Stimulated activated CD4-positive, alpha-beta T cell treated with anti-CD3 and anti-CD28 coated beads, Interleukin-12 subunit alpha, Interleukin-12 subunit beta, amount 100 ng/mL, for 48 hours (primary cell): ENCODE data around the gene ABCC3.
"Not testable (repeated sequence)": the region's sequence is repeated elsewhere in the genome, so short reads cannot be mapped to it uniquely, and the experiment has no call there.

Experiments
- DNase-seq, 3 donors: peaks; one replicate each; pipeline ENCODE4 v3.0.0-alpha.2; 2020; ENCODE audit warnings: low read depth in 2 of 3, low spot score in 1 of 3

ABCC3 gene

GRCh38 chr17:50663812-50664374, 29.2 kb downstream of the ABCC3 start:
- DNase-seq: no peak

- no peak for DNase-seq
These were observed 30.2 kb downstream of the ABCC3 start for GRCh38 chr17:50664788-50665458.

- no peak for DNase-seq
These were observed 31.2 kb downstream of the ABCC3 start for GRCh38 chr17:50665838-50666237.

- no peak for DNase-seq
These were observed 31.6 kb downstream of the ABCC3 start for GRCh38 chr17:50666316-50666715.

GRCh38 chr17:50667259-50668024, 32.8 kb downstream of the ABCC3 start:
- DNase-seq: no peak

- DNase-seq: no peak
These were observed 33.5 kb downstream of the ABCC3 start for GRCh38 chr17:50668025-50668837.

- no peak for DNase-seq
These were observed 34.3 kb downstream of the ABCC3 start for GRCh38 chr17:50668838-50669581.

GRCh38 chr17:50672071-50672470, 37.4 kb downstream of the ABCC3 start:
- DNase-seq: no peak

GRCh38 chr17:50672831-50673551, 38.3 kb downstream of the ABCC3 start:
- DNase-seq: no peak

GRCh38 chr17:50675190-50675589, 40.5 kb downstream of the ABCC3 start:
- no peak for DNase-seq

- no peak for DNase-seq
These were observed 40.9 kb downstream of the ABCC3 start for GRCh38 chr17:50675627-50676026.

GRCh38 chr17:50676065-50676975, 41.6 kb downstream of the ABCC3 start:
- DNase-seq: no peak

GRCh38 chr17:50677851-50678375, 43.2 kb downstream of the ABCC3 start:
- no peak for DNase-seq

- DNase-seq: no peak
These were observed 44.4 kb downstream of the ABCC3 start for GRCh38 chr17:50679008-50679544.

GRCh38 chr17:50680126-50680525, 45.4 kb downstream of the ABCC3 start:
- DNase-seq: no peak

GRCh38 chr17:50680543-50681262, 46.0 kb downstream of the ABCC3 start:
- not testable (repeated sequence) for DNase-seq

- no peak for DNase-seq
These were observed 46.9 kb downstream of the ABCC3 start for GRCh38 chr17:50681263-50682200.
